HCT116 (cell line): ENCODE data around the gene FNBP1.

ENCODE experiments used
- ELF1 ChIP-seq: IDR thresholded peaks from 2 replicates; pipeline ENCODE4 v1.6.1; 2012; ENCODE audit warnings: low read depth, borderline replicate concordance
- EZH2 ChIP-seq: fragments of 200-600 bp; sonication (generic); IDR thresholded peaks from 2 replicates; pipeline ENCODE4 v1.6.1; 2017; ENCODE audit warnings: antibody characterized with exemption, mixed run types
- POLR2A ChIP-seq: IDR thresholded peaks from 2 replicates; pipeline ENCODE4 v1.7.0; 2011; ENCODE audit warnings: borderline replicate concordance; ENCODE audit not compliant: insufficient read depth, insufficient read length; ENCODE audit errors: extremely low read depth
- POLR2AphosphoS5 ChIP-seq: IDR thresholded peaks from 2 replicates; pipeline ENCODE4 v1.6.1; 2011; ENCODE audit warnings: mild to moderate bottlenecking, low read depth, low read length, moderate library complexity
- RAD21 ChIP-seq: IDR thresholded peaks from 2 replicates; pipeline ENCODE4 v1.6.1; 2012; ENCODE audit warnings: low read depth, mild to moderate bottlenecking
- ZFX ChIP-seq: fragments of 450-650 bp; IDR thresholded peaks from 2 replicates; pipeline ENCODE4 v1.6.1; 2017
- ZNF274 ChIP-seq: fragments of 200-500 bp; sonication (Bioruptor generic); IDR thresholded peaks from 2 replicates; pipeline ENCODE4 v1.6.1; 2014; ENCODE audit warnings: mild to moderate bottlenecking, low read depth, low read length, inconsistent platforms
- TF ChIP-seq, protein P1 (sequence below), 3 experiments: fragments of 200-600 bp in 1 of 3; sonication (generic) in 1 of 3; IDR thresholded peaks in 2 of 3; conservative IDR thresholded peaks in 1 of 3; 2 replicates each; pipeline ENCODE4 v1.5.1; 2012 to 2017; ENCODE audit warnings: low read depth in 2 of 3, low read length in 2 of 3, antibody characterized with exemption in 1 of 3, borderline replicate concordance in 1 of 3, control low read depth in 1 of 3, mild to moderate bottlenecking in 1 of 3, mixed read lengths in 1 of 3, mixed run types in 1 of 3, moderate library complexity in 1 of 3; ENCODE audit not compliant: insufficient read depth in 1 of 3
- TF ChIP-seq, protein P2 (sequence below): IDR thresholded peaks from 2 replicates; pipeline ENCODE4 v1.6.1; 2012
- TF ChIP-seq, protein P3 (sequence below): IDR thresholded peaks from 2 replicates; pipeline ENCODE4 v1.6.1; 2012

DNA sequence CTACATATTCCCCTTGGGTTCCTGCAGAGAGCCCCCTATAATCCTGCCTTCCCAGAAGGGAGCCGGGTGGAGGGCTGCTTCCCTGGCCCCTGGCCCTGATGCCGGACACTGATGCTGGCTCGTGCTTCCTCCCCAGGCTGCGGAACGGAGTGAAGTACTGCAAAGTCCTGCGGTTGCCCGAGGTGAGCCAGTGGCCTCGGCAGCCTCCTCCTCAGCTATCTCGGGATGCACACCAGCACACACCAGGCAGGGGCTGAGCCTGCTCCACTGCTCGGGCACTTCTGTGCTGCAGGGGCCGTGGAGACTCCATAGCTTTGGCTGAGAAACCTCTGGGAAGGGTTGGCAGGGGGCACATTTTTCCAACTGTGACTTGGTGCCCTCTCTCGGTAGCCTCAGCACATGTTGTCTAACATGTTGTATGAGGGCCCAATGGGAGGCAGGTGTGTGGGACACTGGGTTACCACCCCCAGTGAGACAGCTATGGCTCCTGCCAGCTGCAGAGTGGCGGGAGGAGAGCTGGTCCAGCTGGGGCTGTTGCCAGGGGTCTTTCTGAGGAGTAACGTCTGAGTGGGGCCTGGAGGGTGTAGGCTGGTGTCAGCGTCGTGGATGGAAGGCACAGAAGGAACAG, 169.3 kb downstream of the FNBP1 start:
- TF ChIP-seq, protein P1, sequence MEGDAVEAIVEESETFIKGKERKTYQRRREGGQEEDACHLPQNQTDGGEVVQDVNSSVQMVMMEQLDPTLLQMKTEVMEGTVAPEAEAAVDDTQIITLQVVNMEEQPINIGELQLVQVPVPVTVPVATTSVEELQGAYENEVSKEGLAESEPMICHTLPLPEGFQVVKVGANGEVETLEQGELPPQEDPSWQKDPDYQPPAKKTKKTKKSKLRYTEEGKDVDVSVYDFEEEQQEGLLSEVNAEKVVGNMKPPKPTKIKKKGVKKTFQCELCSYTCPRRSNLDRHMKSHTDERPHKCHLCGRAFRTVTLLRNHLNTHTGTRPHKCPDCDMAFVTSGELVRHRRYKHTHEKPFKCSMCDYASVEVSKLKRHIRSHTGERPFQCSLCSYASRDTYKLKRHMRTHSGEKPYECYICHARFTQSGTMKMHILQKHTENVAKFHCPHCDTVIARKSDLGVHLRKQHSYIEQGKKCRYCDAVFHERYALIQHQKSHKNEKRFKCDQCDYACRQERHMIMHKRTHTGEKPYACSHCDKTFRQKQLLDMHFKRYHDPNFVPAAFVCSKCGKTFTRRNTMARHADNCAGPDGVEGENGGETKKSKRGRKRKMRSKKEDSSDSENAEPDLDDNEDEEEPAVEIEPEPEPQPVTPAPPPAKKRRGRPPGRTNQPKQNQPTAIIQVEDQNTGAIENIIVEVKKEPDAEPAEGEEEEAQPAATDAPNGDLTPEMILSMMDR (IDR thresholded peaks at IDR 0.05 in 2 of 3, conservative IDR thresholded peaks at IDR 0.05 in 1 of 3; ENCODE audit: borderline replicate concordance in 1 of 3, insufficient read depth in 1 of 3, low read depth in 2 of 3, low read length in 2 of 3), result no peak
- TF ChIP-seq ZFX, result no peak
- no peak for TF ChIP-seq EZH2
- no peak for TF ChIP-seq POLR2A
- TF ChIP-seq ZNF274, result no peak
- TF ChIP-seq POLR2AphosphoS5, result no peak
- TF ChIP-seq, protein P2, sequence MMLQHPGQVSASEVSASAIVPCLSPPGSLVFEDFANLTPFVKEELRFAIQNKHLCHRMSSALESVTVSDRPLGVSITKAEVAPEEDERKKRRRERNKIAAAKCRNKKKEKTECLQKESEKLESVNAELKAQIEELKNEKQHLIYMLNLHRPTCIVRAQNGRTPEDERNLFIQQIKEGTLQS, result no peak
- no peak for TF ChIP-seq RAD21
- TF ChIP-seq ELF1, result no peak
- TF ChIP-seq, protein P3, sequence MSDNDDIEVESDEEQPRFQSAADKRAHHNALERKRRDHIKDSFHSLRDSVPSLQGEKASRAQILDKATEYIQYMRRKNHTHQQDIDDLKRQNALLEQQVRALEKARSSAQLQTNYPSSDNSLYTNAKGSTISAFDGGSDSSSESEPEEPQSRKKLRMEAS, result no peak
